ENCODE data around the gene KDM4B. TPM values are rescaled to one million over a fixed set of nuclear protein-coding genes. Genes with fewer than 3 reads are reported as not detected.
"Not testable (repeated sequence)": the region's sequence is repeated elsewhere in the genome, so short reads cannot be mapped to it uniquely, and the experiment has no call there.

Gene KDM4B
- polyA plus RNA-seq, 1 donor from 2014 or later: 78.2 TPM

DNA sequence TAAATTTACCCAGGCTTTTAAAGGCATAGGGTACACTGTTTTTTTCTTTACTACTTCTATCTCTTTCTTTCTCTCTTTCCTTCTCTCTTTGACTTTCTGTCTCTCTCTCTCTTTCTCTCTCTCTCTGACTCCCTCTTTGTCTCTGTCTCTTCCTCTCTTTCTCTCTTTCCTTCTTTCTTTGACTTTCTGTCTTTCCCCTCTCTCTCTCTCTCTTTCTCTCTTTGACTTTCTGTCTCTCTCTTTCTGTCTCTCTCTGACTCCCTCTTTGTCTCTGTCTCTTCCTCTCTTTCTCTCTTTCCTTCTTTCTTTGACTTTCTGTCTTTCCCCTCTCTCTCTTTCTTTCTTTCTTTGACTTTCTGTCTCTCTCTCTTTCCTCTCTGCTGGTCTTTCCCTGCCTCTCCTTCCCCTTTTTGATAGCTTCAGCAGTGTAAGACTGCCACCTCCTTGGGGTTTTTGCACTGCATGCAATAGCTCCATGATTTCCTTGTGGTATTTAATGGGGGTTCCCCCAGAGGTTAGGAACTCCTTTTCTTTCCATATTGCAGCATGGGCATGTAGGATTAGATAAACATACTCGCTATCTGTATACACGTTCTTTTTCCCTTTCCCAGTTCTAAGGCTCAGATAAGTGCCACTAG lies 191.4 kb downstream of the KDM4B start:
- H3K27me3 Mint-ChIP-seq, H3K4me3 Mint-ChIP-seq, H3K27ac Mint-ChIP-seq, H3K36me3 Mint-ChIP-seq, H3K4me1 Mint-ChIP-seq, H3K9me3 Mint-ChIP-seq: not testable (repeated sequence)

DNA sequence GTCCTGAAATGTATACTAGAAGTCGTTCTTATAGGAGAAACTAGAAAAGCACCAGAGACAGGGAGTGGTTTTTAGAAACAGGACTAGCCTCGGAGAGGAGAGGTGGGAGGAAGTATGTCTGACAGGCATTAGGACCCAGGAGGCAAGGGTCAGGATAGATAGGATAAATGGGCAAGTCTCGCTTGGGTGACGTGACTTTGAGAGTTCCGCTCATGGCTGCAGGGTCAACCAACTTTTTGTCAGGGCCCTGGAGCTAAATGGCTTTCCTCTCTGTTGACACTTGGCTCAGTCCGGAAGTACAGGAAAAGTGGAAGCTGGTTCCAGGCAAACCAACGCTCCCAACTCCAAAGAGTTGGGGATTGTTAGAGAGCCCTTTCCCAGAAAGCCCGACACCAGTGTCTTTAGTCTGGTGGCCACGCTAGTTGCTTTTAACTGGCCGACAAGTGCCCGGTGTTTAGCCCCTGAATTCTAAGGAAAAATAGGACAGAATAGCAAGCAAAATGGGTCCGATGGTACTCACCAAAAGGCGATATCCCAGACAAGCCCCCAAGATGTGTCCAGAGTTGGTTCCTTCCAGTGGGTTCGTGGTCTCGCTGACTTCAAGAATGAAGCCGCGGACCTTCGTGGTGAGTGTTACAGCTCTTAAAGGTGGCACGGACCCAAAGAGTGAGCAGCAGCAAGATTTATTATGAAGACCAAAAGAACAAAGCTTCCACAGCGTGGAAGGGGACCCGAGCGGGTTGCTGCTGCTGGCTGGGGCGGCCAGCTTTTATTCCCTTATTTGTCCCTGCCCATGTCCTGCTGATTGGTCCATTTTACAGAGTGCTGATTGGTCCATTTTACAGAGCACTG lies 196.2 kb downstream of the KDM4B start:
- H3K27ac Mint-ChIP-seq: peak overlapping the region in 1 of 3 donors; percentile 32
- H3K9me3 Mint-ChIP-seq, H3K4me3 Mint-ChIP-seq, H3K36me3 Mint-ChIP-seq, H3K4me1 Mint-ChIP-seq, H3K27me3 Mint-ChIP-seq: not testable (repeated sequence)

DNA sequence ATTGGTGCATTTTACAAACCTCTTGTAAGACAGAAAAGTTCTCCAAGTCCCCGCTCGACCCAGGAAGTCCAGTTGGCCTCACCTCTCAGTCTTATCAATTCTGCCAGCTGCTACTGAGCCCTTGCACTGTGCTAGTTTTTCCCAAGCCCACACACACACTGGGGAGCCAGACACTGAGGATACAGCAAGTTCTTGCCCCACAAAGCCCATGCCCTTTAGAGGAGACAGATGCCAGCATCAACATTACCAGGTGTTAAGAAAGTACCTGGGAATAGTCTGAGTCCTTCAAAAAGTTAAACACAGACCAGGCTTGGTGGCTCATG lies 196.7 kb downstream of the KDM4B start:
- peaks cover 1 to 5% (median 3%) of the 10 kb centered on the region in 3 donors for H3K9me3 Mint-ChIP-seq
- no peak overlapping the region for H3K27ac Mint-ChIP-seq
- peaks cover 0 to 3% (median 0%) of the 10 kb centered on the region in 3 donors for H3K4me1 Mint-ChIP-seq
- H3K36me3 Mint-ChIP-seq: no peaks in the 10 kb centered on the region
- no peaks in the 10 kb centered on the region for H3K27me3 Mint-ChIP-seq
- no peak overlapping the region for H3K4me3 Mint-ChIP-seq

DNA sequence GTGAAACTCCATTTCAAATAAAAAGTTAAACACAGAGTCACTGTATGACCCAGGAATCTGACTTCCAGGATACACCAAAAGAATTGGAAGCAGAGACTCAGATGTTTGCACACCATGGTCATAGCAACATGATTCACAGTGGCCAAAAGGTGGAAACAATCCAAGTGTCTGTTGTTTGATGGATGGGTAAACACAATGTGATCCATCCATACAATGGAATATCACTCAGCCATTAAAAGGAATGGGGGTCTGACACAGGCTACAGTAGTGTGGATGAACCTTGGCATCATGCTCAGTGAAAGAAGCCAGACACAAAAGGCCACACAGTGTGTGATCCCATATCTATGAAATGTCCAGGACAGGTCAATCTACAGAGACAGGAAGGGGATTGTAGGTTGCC lies 197.3 kb downstream of the KDM4B start:
- Mint-ChIP-seq H3K4me1 (peaks cover 0 to 3% (median 0%) of the 10 kb centered on the region in 3 donors), H3K4me3 (no peak overlapping the region), H3K27ac (no peak overlapping the region), H3K36me3 (no peaks in the 10 kb centered on the region), H3K27me3 (no peaks in the 10 kb centered on the region), H3K9me3 (peaks cover 1 to 5% (median 3%) of the 10 kb centered on the region in 3 donors)

DNA sequence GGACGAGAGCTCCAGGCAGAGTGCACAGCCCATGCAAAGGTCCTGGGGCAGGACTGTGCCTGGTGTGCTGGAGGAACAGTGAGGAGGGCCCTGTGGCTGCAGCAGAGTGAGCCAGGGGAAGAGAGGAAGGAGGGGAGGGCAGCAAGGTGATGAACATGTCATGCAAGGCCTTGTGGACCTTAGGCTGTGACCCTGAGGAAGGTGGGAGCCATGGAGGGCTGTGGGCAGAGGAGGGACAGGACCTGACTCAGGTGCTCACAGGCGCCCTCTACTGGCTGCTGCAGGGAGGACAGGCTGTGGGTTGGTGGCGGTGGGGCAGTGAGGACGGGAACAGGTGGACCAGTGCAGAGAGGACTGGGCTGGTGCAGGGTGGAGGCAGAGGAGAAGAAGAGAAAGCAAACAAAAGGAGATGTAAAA lies 201.4 kb downstream of the KDM4B start:
- no peak overlapping the region for H3K4me3 Mint-ChIP-seq
- H3K4me1 Mint-ChIP-seq: peaks cover 0 to 2% (median 0%) of the 10 kb centered on the region in 3 donors
- peaks cover 1 to 5% (median 3%) of the 10 kb centered on the region in 3 donors for H3K9me3 Mint-ChIP-seq
- H3K36me3 Mint-ChIP-seq: no peaks in the 10 kb centered on the region
- peaks cover 3% of the 10 kb centered on the region for H3K27me3 Mint-ChIP-seq
- no peak overlapping the region for H3K27ac Mint-ChIP-seq

DNA sequence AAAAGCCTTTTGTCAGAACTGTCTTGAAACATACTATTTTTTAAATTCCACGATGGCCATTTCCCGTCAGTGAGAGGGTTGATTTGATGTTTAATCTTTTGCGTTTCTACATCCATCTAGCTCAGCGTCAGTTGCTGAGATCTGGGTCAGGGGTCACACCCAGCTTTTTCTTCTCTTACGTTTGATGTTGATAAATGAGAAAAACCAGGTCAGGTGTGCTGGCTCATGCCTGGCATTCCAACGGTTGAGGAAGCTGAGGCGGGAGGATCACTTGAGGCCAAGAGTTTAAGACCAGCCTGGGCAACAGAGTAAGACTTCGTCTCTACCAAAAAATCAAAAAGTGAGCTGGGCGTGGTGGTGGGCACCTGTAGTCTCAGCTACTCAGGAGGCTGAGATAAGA lies 202.8 kb downstream of the KDM4B start:
- H3K36me3 Mint-ChIP-seq: no peaks in the 10 kb centered on the region
- peaks cover 1 to 5% (median 3%) of the 10 kb centered on the region in 3 donors for H3K9me3 Mint-ChIP-seq
- H3K4me1 Mint-ChIP-seq: peaks cover 0 to 2% (median 0%) of the 10 kb centered on the region in 3 donors
- no peak overlapping the region for H3K4me3 Mint-ChIP-seq
- H3K27ac Mint-ChIP-seq: no peak overlapping the region
- H3K27me3 Mint-ChIP-seq: peaks cover 3% of the 10 kb centered on the region

DNA sequence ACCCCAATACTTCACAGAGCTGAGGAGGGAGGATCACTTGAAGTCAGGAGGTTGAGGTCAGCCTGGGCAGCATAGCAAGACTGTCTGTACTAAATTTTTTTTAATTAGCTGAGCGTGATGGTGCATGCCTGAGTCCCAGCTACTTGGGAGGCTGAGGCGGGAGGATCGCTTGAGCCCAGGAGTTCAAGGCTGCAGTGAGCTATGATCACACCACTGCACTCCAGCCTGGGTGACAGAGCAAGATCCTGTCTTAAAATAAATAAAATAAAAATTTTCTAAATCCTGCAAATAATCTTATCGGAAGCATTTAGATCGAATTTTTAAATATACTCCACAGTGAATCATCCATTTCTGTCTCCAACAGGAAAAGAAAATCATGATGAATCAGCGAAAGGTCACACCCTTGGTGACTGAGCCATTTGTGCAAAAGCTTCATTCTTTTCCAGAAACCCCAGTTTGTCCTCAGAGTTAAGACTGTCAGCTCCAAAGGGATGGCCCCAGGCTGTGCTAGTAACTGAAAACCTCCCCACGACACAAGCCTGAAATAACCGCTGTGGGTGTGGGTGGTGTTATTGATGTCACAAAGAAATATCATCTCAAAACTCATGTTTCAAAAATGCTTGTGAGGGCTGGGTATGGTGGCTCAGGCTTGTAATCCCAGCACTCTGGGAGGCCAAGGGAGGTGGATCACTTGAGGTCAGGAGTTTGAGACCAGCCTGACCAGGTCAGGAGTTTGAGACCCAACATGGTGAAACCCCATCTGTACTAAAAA lies 204.1 kb downstream of the KDM4B start:
- no peak overlapping the region for H3K27ac Mint-ChIP-seq
- H3K36me3 Mint-ChIP-seq: no peaks in the 10 kb centered on the region
- no peak overlapping the region for H3K4me3 Mint-ChIP-seq
- peaks cover 0 to 1% (median 0%) of the 10 kb centered on the region in 3 donors for H3K9me3 Mint-ChIP-seq
- H3K27me3 Mint-ChIP-seq: peaks cover 7% of the 10 kb centered on the region
- peaks cover 0 to 3% (median 0%) of the 10 kb centered on the region in 3 donors for H3K4me1 Mint-ChIP-seq

DNA sequence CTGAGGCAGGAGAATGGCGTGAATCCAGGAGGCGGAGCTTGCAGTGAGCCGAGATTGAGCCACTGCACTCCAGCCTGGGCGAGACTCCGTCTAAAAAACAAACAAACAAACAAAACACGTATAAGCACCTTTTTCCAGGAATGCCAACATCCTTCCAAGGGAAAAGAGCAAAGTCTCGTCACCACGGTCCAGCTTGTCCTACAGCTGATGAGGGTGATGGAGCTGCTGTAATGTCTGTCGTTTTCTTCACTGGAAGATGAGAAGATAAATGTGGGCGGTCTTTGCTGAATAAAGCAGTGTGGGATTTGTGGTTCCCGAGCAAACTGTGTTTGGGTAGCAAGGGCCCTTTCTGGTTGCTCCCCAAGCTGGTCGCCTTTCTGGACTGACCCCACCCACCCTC lies 205.1 kb downstream of the KDM4B start:
- H3K4me1 Mint-ChIP-seq: peaks cover 0 to 3% (median 0%) of the 10 kb centered on the region in 3 donors
- H3K36me3 Mint-ChIP-seq: no peaks in the 10 kb centered on the region
- peaks cover 0 to 1% (median 0%) of the 10 kb centered on the region in 3 donors for H3K9me3 Mint-ChIP-seq
- H3K27ac Mint-ChIP-seq: no peak overlapping the region
- peaks cover 7% of the 10 kb centered on the region for H3K27me3 Mint-ChIP-seq
- H3K4me3 Mint-ChIP-seq: no peak overlapping the region

DNA sequence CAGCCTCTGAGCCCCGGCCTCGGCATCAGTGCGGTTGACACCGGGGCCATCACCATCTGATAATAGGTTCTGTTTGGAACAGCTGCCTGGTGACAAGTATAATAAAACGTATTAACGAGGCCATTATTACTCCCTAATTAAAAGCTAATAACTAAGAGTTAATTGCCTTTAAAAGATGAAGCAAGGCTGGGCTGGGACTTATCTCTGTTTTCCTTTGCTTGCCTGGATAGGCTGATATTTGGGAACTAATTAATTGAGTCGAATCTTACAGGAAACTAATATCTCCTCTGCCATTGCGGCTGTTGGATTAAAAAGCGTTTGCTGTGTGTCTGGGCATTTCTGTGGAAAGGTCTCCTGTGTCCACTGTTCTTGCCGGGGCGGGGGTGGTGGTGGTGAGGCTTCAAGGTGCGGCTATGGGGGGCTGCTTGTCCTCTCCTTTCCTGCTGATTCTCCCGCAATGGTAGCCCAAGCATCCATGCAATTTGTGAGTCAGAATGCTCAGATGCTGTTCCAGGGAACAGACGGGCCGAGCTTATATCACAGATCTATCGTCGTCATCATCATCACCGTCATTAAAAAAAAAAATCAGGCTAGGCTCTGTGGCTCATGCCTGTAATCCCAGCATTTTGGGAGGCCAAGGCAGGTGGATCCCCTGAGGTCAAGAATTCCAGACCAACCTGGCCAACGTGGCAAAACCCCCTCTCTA lies 209.0 kb downstream of the KDM4B start:
- peaks cover 0 to 1% (median 0%) of the 10 kb centered on the region in 3 donors for H3K4me1 Mint-ChIP-seq
- H3K9me3 Mint-ChIP-seq: no peaks in the 10 kb centered on the region
- H3K36me3 Mint-ChIP-seq: no peaks in the 10 kb centered on the region
- peaks cover 7% of the 10 kb centered on the region for H3K27me3 Mint-ChIP-seq
- no peak overlapping the region for H3K27ac Mint-ChIP-seq
- no peak overlapping the region for H3K4me3 Mint-ChIP-seq

DNA sequence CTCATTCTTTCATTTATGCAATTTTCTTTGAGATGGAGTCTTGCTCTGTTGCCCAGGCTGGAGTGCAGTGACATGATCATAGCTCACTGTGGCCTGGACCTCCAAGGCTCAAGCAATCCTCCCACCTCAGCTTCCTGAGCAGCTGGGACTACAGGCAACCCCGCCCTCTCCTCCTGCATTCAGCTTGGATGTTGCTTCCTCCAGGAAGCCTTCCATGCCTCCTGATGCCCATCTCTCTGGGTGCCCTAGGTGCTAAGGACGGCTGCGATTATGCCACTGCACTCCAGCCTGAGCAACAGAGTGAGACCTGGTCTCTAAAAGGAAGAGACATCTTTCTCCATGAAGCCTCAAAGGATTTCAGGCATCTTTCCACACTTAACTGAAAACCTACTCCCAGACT lies 209.9 kb downstream of the KDM4B start:
- H3K36me3 Mint-ChIP-seq: no peaks in the 10 kb centered on the region
- peaks cover 0 to 1% (median 0%) of the 10 kb centered on the region in 3 donors for H3K4me1 Mint-ChIP-seq
- H3K27me3 Mint-ChIP-seq: peaks cover 7% of the 10 kb centered on the region
- no peaks in the 10 kb centered on the region for H3K9me3 Mint-ChIP-seq
- H3K27ac Mint-ChIP-seq: no peak overlapping the region
- H3K4me3 Mint-ChIP-seq: no peak overlapping the region

DNA sequence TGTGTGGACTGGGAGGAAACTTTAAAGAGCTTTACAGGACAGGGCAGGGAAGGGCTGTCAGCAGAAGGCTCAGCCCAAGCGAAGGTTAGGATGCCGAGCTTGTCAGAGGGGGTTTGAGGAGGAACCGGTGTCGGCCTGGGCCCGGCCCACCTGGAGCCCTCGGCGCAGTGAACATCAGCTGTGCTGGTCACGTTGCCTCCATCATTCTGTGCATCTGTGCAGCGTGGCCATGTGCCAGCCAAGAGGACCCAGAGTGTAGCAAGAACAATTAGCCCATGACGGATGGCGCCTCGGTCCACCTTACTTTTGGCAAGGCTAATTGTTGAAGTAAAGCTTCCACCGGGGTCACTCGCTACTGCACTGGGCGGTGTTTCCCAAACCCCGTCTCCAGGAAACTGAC lies 210.3 kb downstream of the KDM4B start:
- Mint-ChIP-seq H3K4me3 (no peak overlapping the region), H3K36me3 (no peaks in the 10 kb centered on the region), H3K27ac (no peak overlapping the region), H3K9me3 (no peaks in the 10 kb centered on the region), H3K27me3 (peaks cover 8% of the 10 kb centered on the region), H3K4me1 (peaks cover 0 to 1% (median 0%) of the 10 kb centered on the region in 3 donors)

DNA sequence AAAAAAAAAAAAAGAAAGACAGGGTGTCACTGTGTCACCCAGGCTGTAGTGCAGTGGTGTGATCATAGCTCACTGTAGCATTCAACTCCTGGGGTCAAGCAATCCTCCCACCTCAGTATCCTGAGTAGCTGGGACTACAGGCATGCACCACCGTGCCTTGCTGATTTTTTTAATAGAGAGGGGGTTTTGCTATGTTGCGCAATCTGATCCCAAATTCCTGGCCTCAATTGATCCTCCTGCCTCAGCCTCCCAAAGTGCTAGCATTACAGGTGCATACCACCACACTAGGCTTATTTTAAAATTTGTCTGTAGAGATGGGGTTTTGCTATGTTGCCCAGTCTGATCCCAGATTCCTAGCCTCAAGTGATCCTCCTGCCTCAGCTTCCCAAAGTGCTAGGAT lies 212.4 kb downstream of the KDM4B start:
- H3K4me3 Mint-ChIP-seq: no peak overlapping the region

DNA sequence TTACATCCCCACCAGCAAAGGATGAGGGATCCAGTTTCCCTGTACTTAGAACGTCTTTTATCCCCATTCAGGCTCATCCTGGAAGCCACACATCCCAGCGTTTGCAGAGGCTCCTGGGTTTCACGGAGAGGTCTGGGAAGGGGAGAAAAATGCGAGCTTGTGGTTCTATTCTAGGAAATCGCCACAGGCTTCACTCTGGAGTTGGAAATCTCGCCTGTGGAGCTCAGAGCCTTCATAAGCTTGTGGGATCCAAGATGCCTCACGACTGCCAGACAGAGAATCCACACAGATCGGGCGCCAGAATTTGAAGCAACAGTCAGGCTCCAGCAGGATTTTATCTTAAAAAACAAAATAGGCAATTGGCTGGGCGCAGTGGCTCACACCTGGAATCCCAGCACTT lies 213.8 kb downstream of the KDM4B start:
- Mint-ChIP-seq H3K36me3 (no peaks in the 10 kb centered on the region), H3K27me3 (peaks cover 2% of the 10 kb centered on the region), H3K27ac (no peak overlapping the region)

More for the DNA sequence above, 212.4 kb downstream of the KDM4B start:
- Mint-ChIP-seq H3K9me3 (peaks cover 0 to 3% (median 0%) of the 10 kb centered on the region in 3 donors), H3K27ac (no peak overlapping the region), H3K36me3 (no peaks in the 10 kb centered on the region), H3K27me3 (peaks cover 7% of the 10 kb centered on the region), H3K4me1 (peaks cover 0 to 1% (median 0%) of the 10 kb centered on the region in 3 donors)

DNA sequence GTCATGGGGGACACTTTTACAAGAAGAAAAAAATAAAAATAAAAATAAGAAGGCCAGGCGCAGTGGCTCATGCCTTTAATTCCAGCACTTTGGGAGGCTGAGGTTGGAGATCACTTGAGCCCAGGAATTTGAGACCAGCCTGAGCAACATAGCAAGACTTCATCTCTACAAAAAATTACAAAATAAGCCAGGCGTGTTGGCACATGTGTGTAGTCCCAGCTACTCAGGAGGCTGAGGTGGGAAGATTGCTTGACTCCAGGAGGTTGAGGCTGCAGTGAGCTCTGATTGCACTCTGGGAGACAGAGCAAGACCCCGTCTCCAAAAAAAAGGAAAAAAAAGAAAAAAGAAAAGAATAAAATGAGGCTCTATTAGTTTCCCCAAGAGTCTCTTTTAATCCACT lies 214.7 kb downstream of the KDM4B start:
- peaks cover 0 to 3% (median 0%) of the 10 kb centered on the region in 3 donors for H3K9me3 Mint-ChIP-seq
- no peaks in the 10 kb centered on the region for H3K36me3 Mint-ChIP-seq
- H3K27ac Mint-ChIP-seq: no peak overlapping the region
- peaks cover 2% of the 10 kb centered on the region for H3K27me3 Mint-ChIP-seq
- no peak overlapping the region for H3K4me3 Mint-ChIP-seq
- no peaks in the 10 kb centered on the region for H3K4me1 Mint-ChIP-seq

More for the DNA sequence above, 213.8 kb downstream of the KDM4B start:
- Mint-ChIP-seq H3K4me3 (no peak overlapping the region), H3K4me1 (no peaks in the 10 kb centered on the region), H3K9me3 (peaks cover 0 to 3% (median 0%) of the 10 kb centered on the region in 3 donors)

Data from IgD-negative memory B cell (primary cell).